ENCODE data around the gene NCS1. TPM values are rescaled to one million over a fixed set of nuclear protein-coding genes. Genes with fewer than 3 reads are reported as not detected.

Gene NCS1
- total and polyA plus RNA-seq, 2 of the 8 experiments (the other 6 are each of a cell fraction or from before 2014, with no cell fraction given): 34.7 to 47.6 TPM

- TF ChIP-seq CHD7 (IDR thresholded peaks at IDR 0.05; ENCODE audit: insufficient replicate concordance, low read length) (no peak), EGR1 (IDR thresholded peaks at IDR 0.05; ENCODE audit: borderline replicate concordance, low read depth, low read length) (no peak), ZNF274 (IDR thresholded peaks at IDR 0.05; ENCODE audit: borderline replicate concordance, extremely low read depth, low read length) (no peak), CTBP2 (IDR thresholded peaks at IDR 0.05; ENCODE audit: borderline replicate concordance, insufficient read depth, insufficient read length, low read length) (no peak), POU5F1 (IDR thresholded peaks at IDR 0.05; ENCODE audit: low read depth, low read length) (no peak), RAD21 (IDR thresholded peaks at IDR 0.05 in 1 of 2, conservative IDR thresholded peaks at IDR 0.05 in 1 of 2; ENCODE audit: low read depth in 2 of 2, low read length in 2 of 2) (no peak), BCL11A (IDR thresholded peaks at IDR 0.05; ENCODE audit: low read depth in 2 of 2, low read length in 2 of 2) (no peak), NRF1 (IDR thresholded peaks at IDR 0.05; ENCODE audit: low read depth, low read length) (no peak), GTF2F1 (IDR thresholded peaks at IDR 0.05; ENCODE audit: borderline replicate concordance, low read depth, low read length) (no peak), SP1 (IDR thresholded peaks at IDR 0.05; ENCODE audit: low read depth, low read length) (no peak), CBX8 (IDR thresholded peaks at IDR 0.05; ENCODE audit: borderline replicate concordance, low read depth, low read length) (no peak), RXRA (IDR thresholded peaks at IDR 0.05; ENCODE audit: insufficient read depth, low read depth, low read length) (no peak)
Measured at GRCh38 chr9:130147198-130147597, 25.0 kb upstream of the NCS1 start (continued).

All from H1 (cell line).